DND-41 (cell line): ENCODE results near the gene ZNF621.

ENCODE experiments used
- EZH2 ChIP-seq: IDR thresholded peaks from 3 replicates; pipeline ENCODE4 v1.6.1; 2012; ENCODE audit warnings: borderline replicate concordance, low read depth, mild to moderate bottlenecking, moderate library complexity, low read length, inconsistent platforms; ENCODE audit not compliant: severe bottlenecking
- TF ChIP-seq, protein P1 (sequence below): IDR thresholded peaks from 2 replicates; pipeline ENCODE4 v1.5.1; 2012; ENCODE audit warnings: borderline replicate concordance, low read length, moderate library complexity, mild to moderate bottlenecking; ENCODE audit not compliant: poor library complexity, severe bottlenecking; ENCODE audit errors: extremely low read depth

DNA sequence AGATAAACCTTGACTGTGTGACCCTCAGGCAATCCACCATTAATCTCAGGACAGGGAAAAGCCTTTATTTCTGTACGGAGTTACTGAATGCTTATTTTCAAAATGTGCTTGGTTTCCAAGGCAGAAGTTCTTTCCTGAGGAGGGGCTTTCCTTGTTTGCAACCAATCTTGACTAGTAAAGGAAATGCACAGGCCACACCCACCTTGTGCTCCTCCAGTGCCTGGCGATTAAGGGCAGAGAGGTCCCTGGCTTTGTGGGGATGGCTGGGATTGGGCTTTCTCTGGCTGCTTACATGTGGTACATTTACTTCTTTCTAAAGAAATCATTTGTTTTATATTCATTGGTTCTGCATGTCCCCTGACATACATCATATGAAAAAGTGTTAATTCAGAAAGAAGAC is 47.8 kb downstream of the ZNF621 start:
- TF ChIP-seq, protein P1, sequence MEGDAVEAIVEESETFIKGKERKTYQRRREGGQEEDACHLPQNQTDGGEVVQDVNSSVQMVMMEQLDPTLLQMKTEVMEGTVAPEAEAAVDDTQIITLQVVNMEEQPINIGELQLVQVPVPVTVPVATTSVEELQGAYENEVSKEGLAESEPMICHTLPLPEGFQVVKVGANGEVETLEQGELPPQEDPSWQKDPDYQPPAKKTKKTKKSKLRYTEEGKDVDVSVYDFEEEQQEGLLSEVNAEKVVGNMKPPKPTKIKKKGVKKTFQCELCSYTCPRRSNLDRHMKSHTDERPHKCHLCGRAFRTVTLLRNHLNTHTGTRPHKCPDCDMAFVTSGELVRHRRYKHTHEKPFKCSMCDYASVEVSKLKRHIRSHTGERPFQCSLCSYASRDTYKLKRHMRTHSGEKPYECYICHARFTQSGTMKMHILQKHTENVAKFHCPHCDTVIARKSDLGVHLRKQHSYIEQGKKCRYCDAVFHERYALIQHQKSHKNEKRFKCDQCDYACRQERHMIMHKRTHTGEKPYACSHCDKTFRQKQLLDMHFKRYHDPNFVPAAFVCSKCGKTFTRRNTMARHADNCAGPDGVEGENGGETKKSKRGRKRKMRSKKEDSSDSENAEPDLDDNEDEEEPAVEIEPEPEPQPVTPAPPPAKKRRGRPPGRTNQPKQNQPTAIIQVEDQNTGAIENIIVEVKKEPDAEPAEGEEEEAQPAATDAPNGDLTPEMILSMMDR, result no peak
- no peak for TF ChIP-seq EZH2
